HL-60 (cell line): ENCODE data around the gene FAF1.

Experiments used
- DNase-seq, 2 experiments: peaks; one replicate each; pipeline ENCODE4 v3.0.0-alpha.2; 2010 to 2020; ENCODE audit warnings: low read depth in 1 of 2, low spot score in 1 of 2
- H3K27ac ChIP-seq: fragments of 250-450 bp; sonication (Bioruptor Pico); replicated peaks from 2 replicates; pipeline ENCODE4 v1.5.1; 2020; ENCODE audit warnings: mild to moderate bottlenecking, moderate library complexity
- H3K27me3 ChIP-seq: fragments of 250-450 bp; sonication (Bioruptor Pico); 2 replicates; pipeline ENCODE4 v1.5.1; 2021; ENCODE audit warnings: mild to moderate bottlenecking, moderate library complexity; ENCODE audit not compliant: insufficient read depth, poor library complexity, severe bottlenecking
- H3K4me3 ChIP-seq: replicated peaks from 2 replicates; pipeline ENCODE4 v1.5.1; 2011; ENCODE audit warnings: mild to moderate bottlenecking, control low read depth, low read length; ENCODE audit not compliant: insufficient read depth
- CTCF ChIP-seq: IDR thresholded peaks from one replicate; pipeline ENCODE4 v1.5.1; 2011; ENCODE audit warnings: low read length, control low read depth, inconsistent platforms; ENCODE audit not compliant: insufficient read depth
- GABPA ChIP-seq: IDR thresholded peaks from 2 replicates; pipeline ENCODE4 v1.6.1; 2012; ENCODE audit warnings: low read depth
- POLR2AphosphoS5 ChIP-seq: IDR thresholded peaks from 2 replicates; pipeline ENCODE4 v1.6.1; 2012; ENCODE audit warnings: low read depth
- REST ChIP-seq: IDR thresholded peaks from 2 replicates; pipeline ENCODE4 v1.6.1; 2012; ENCODE audit warnings: low read depth; ENCODE audit not compliant: insufficient replicate concordance
- SPI1 ChIP-seq: IDR thresholded peaks from 2 replicates; pipeline ENCODE4 v1.6.1; 2012; ENCODE audit warnings: low read depth, mild to moderate bottlenecking, borderline replicate concordance

FAF1 gene

GRCh38 chr1:50603274-50604271 is 356.5 kb downstream of the FAF1 start:
- Histone ChIP-seq H3K27me3 (no peaks in the 10 kb centered on the region), H3K27ac (no peak overlapping the region), H3K4me3 (no peak overlapping the region)
- TF ChIP-seq GABPA (no peak), SPI1 (no peak), POLR2AphosphoS5 (no peak), REST (no peak), CTCF (no peak)
- no peak for DNase-seq

GRCh38 chr1:50599546-50599945 is 360.5 kb downstream of the FAF1 start:
- no peak for DNase-seq
- no peak for TF ChIP-seq SPI1
- no peak for TF ChIP-seq CTCF
- TF ChIP-seq REST, result no peak
- TF ChIP-seq POLR2AphosphoS5, result no peak
- no peak for TF ChIP-seq GABPA
- no peaks in the 10 kb centered on the region for H3K27me3 ChIP-seq
- no peak overlapping the region for H3K27ac ChIP-seq
- H3K4me3 ChIP-seq, result no peak overlapping the region

GRCh38 chr1:50595874-50596273 is 364.2 kb downstream of the FAF1 start:
- Histone ChIP-seq H3K27me3 (no peaks in the 10 kb centered on the region), H3K27ac (no peak overlapping the region), H3K4me3 (no peak overlapping the region)
- DNase-seq, result no peak
- TF ChIP-seq SPI1, result peak; percentile 46; the same call in 1 of the 2 replicates
- TF ChIP-seq GABPA, result no peak

GRCh38 chr1:50593515-50593914 is 366.6 kb downstream of the FAF1 start:
- Histone ChIP-seq H3K27ac (no peak overlapping the region), H3K27me3 (no peaks in the 10 kb centered on the region), H3K4me3 (no peak overlapping the region)
- no peak for DNase-seq
- no peak for TF ChIP-seq REST
- TF ChIP-seq GABPA, result no peak
- TF ChIP-seq CTCF, result no peak
- TF ChIP-seq SPI1, result no peak
- TF ChIP-seq POLR2AphosphoS5, result no peak
